B cell (primary cell): ENCODE measurements around the gene HLA-B.

Experiments
- EZH2 ChIP-seq: IDR thresholded peaks from 2 replicates; pipeline ENCODE4 v1.6.1; 2012; ENCODE audit warnings: borderline replicate concordance, low read depth, mild to moderate bottlenecking, moderate library complexity, low read length; ENCODE audit not compliant: insufficient read depth, poor library complexity, severe bottlenecking
- TF ChIP-seq, protein P1 (sequence below): fragments of 200-600 bp; IDR thresholded peaks from one replicate; pipeline ENCODE4 v1.8.0; 2022; ENCODE audit warnings: antibody characterized with exemption, mild to moderate bottlenecking

DNA sequence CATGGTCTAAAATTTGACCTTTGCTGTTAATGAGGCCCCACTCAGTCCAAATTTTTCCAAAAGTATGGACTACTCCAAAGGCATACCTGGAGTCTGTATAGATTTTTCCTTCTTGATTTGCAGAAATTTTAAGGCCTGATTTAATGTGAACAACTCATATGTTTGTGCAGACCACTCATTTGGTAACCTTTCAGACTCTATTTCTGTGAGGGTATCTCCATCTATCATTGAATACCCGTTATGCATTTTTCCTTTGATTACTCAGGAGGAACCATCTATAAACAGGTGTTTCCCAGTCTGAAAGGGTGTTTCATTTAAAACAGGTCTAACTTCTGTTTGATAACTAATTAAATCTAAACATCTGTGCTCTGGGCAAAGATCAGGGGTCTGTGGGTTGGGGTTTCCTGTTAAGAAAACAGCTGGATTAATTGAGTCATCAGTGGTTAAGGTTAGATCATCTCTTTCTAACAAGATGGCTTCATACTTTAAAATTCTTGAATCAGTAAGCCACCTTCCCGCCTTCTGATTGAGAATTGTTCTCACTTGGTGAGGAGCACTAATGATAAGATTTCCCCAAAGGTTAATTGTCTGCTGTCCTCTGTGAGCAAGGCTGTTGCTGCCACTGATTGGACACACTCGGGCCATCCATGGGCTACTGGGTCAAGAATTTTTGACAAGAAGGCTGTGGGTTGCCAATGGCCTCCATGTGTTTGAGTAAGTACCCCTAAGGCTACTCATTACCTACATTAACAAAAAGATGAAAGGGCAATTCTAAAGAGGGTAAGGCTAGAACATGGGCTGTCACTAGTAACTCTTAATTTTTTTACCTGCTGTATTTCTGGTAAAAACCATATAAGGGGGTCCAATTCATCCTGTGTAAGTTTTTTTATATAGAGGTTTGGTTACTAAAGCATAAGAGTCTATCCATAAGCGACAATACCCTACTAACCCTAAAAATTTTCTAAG is 24.1 kb downstream of the HLA-B start:
- TF ChIP-seq, protein P1, sequence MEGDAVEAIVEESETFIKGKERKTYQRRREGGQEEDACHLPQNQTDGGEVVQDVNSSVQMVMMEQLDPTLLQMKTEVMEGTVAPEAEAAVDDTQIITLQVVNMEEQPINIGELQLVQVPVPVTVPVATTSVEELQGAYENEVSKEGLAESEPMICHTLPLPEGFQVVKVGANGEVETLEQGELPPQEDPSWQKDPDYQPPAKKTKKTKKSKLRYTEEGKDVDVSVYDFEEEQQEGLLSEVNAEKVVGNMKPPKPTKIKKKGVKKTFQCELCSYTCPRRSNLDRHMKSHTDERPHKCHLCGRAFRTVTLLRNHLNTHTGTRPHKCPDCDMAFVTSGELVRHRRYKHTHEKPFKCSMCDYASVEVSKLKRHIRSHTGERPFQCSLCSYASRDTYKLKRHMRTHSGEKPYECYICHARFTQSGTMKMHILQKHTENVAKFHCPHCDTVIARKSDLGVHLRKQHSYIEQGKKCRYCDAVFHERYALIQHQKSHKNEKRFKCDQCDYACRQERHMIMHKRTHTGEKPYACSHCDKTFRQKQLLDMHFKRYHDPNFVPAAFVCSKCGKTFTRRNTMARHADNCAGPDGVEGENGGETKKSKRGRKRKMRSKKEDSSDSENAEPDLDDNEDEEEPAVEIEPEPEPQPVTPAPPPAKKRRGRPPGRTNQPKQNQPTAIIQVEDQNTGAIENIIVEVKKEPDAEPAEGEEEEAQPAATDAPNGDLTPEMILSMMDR = no peak
- no peak for TF ChIP-seq EZH2
